RWPE1 (cell line): Measurements from ENCODE around the gene MAP2K7.
A peak's percentile ranks its signal among the peaks of the same experiment; 100 is the strongest.

Experiments
- CTCF ChIA-PET: fragments of 350-600 bp; sonication (Branson Sonifier 250); formaldehyde crosslinking; extraction: SDS; loops from one replicate; lab custom pipeline; 2021; lab: Yijun Ruan, JAX
- POLR2A ChIA-PET: fragments of 400-600 bp; formaldehyde crosslinking; extraction: SDS; loops from one replicate; lab custom pipeline; 2020; ENCODE audit warnings: antibody characterized with exemption; ENCODE audit not compliant: low non-redundant PET; lab: Yijun Ruan, JAX
- DNase-seq: peaks from one replicate; pipeline ENCODE4 v3.0.0; 2012; ENCODE audit warnings: low spot score
- H3K27ac ChIP-seq: fragments of 450-650 bp; 2 replicates; pipeline ENCODE4 v1.5.1; 2017
- CTCF ChIP-seq: fragments of 450-650 bp; conservative IDR thresholded peaks from 2 replicates; pipeline ENCODE4 v1.5.1; 2017; ENCODE audit warnings: low read depth, mild to moderate bottlenecking

The MAP2K7 gene

GRCh38 chr19:7907122-7907521 lies 3.4 kb downstream of the MAP2K7 start:
- no peak for TF ChIP-seq CTCF
- H3K27ac ChIP-seq: peak overlapping the region; percentile 50
- ChIA-PET CTCF (interaction anchor here (0.7 kb wide), 1 partner anchor 10 kb away, joined by 9 read pairs; no protein-coding TSS in a partner anchor), POLR2A (interaction anchor here (0.6 kb wide), 1 partner anchor 13 kb away, joined by 3 read pairs; the partner anchor contains the start of gene SNAPC2)
- DNase-seq: no peak

- H3K27ac ChIP-seq: peak overlapping the region; percentile 50
- POLR2A ChIA-PET: interaction anchor here (0.6 to 0.7 kb wide), 2 partner anchors 12 to 39 kb away, joined by 3 to 5 read pairs; partner anchors contain the start of gene SNAPC2
- TF ChIP-seq CTCF: no peak
- CTCF ChIA-PET: no interaction called here
- no peak for DNase-seq
Measured at GRCh38 chr19:7907544-7907943, 3.9 kb downstream of the MAP2K7 start.

- H3K27ac ChIP-seq: peak overlapping the region; percentile 50
- POLR2A ChIA-PET: interaction anchor here (0.7 kb wide), 1 partner anchor 40 kb away, joined by 5 read pairs; no protein-coding TSS in a partner anchor
- TF ChIP-seq CTCF: no peak
- DNase-seq: no peak
- CTCF ChIA-PET: interaction anchor here (0.6 kb wide), 1 partner anchor 425 kb away, joined by 3 read pairs; no protein-coding TSS in a partner anchor
Measured at GRCh38 chr19:7908078-7908699, 4.5 kb downstream of the MAP2K7 start.

GRCh38 chr19:7908742-7909461 lies 5.2 kb downstream of the MAP2K7 start:
- ChIA-PET CTCF (interaction anchor here (0.5 to 0.6 kb wide), 3 partner anchors 193 to 424 kb away, joined by 3 read pairs; no protein-coding TSS in a partner anchor), POLR2A (no interaction called here)
- H3K27ac ChIP-seq: peak overlapping the region; percentile 50
- no peak for TF ChIP-seq CTCF
- no peak for DNase-seq

- TF ChIP-seq CTCF: no peak
- POLR2A ChIA-PET: no interaction called here
- H3K27ac ChIP-seq: peak overlapping the region; percentile 50
- no peak for DNase-seq
- CTCF ChIA-PET: interaction anchor here (0.5 kb wide), 1 partner anchor 193 kb away, joined by 3 read pairs; no protein-coding TSS in a partner anchor
Measured at GRCh38 chr19:7909471-7910067, 5.9 kb downstream of the MAP2K7 start.
